GM18873 (cell line): Measurements from ENCODE around the gene BICD2.

Experiments used
- ATAC-seq: cut with Tn5 transposase; IDR thresholded peaks from one replicate; pipeline ENCODE4 v1.9.1; 2021; ENCODE audit warnings: mild to moderate bottlenecking, moderate library complexity, moderate number of reproducible peaks; ENCODE audit not compliant: unreplicated experiment, low FRiP score

BICD2 gene

GRCh38 chr9:92717201-92718085, 47.2 kb downstream of the BICD2 start:
- ATAC-seq: no peak

GRCh38 chr9:92716557-92716956, 48.1 kb downstream of the BICD2 start:
- no peak for ATAC-seq

DNA sequence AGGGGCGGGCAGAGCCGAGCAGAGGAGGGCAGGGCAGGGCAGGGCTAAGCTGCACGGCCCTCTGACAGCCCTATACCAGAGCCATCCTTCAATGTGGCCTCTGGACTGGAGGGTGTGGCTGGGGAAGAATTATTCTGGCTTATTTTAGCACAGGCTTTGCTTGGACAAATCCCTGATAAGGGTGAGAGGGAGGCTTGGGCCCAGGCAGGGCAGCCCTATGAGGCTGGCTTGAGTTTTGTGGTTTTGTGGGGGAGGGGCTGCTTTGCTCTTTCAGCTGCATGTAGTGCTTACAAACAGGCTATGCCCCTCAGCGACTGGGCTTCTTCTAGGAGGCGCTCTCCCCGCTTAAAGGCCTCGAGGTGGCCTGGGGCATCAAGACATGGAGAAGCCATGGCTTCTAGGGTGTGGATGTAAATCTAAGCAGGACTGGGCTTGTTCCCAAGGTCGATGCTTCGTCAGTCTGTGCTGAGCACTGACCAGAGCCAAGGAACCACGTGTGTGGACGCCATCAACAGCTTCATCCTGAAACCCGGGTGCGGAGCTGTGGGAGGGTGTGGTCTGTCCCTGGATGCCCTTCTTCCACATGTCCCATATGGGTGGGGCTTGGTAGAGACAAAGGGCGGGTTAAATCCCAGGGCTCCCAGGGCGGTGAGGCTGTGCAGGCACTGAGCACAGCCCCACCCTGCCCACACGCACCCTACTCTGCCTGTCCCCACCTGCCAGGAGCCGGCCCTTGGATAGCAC, 49.0 kb downstream of the BICD2 start:
- ATAC-seq: no peak

DNA sequence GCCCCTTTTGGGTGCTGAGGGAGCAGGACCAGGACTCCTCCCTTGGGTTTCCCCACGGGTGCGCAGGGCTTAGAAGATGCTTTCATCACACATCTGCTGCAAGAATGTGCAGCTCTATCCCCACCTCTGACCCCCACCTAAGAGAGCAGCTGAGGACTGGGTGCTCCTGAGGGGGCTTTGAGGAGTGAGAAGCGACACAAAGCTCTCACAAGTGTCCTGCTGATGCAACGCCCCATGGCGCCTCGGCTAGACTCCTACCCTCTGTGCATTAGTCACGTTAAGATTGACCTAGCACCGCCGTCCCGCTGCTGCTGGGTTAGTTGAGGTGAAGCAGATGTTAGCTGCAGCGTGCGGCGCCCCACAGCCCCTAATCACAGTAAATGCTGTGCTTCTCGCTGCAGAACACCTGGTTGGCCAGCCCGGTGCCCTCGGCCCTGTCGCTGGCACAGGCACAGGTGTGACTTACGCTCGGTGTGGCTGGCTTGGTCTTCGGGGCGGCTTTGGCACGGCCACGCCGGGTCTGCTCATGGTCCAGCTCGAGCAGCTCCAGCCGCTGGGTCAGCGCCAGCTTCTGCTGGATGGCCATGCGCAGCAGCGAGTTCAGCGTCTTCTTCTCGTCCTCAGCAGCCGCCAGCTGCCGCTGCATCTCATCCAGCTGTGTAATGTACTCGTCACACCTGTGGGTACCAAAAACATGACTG, 49.7 kb downstream of the BICD2 start:
- no peak for ATAC-seq

DNA sequence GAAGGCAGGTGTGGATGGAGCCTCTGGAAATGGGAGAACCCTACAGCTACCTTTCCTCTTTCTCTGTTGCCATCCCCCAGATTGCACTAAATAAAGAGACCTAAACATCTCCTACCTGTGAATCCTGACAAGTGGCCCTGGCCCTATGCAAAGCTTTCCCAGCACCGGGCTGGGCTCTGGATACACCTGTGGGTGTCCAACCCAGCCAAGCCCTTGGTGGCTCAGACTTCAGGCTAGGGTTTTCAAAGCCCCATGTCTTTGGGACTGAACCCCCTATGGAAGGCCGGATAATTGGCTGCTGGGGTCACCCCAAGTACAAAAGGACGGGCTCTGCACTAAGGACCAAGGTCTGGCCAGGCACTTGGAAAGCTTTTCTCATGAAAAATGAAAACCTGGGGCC, 50.6 kb downstream of the BICD2 start:
- no peak for ATAC-seq

DNA sequence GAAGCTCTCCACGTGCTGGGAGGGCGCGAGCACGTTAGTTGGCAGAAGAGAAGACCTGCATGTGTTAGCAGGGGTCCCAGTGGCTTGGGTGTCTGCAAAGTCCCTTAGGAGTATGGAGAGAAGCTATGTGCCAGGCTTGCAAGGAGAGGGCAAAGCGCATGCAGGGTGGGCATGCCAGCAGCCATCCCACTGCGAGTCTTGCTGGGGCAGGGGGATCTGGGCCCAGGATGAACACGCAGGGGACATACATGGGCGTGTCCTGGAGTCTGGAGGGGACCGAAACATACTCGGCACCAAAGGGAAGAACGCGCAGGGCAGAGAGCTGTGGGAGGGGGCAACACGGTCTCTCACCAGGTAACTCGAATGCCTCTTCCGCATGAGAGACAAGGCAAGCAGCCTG, 51.1 kb downstream of the BICD2 start:
- no peak for ATAC-seq

GRCh38 chr9:92712767-92713166, 51.9 kb downstream of the BICD2 start:
- ATAC-seq: no peak

DNA sequence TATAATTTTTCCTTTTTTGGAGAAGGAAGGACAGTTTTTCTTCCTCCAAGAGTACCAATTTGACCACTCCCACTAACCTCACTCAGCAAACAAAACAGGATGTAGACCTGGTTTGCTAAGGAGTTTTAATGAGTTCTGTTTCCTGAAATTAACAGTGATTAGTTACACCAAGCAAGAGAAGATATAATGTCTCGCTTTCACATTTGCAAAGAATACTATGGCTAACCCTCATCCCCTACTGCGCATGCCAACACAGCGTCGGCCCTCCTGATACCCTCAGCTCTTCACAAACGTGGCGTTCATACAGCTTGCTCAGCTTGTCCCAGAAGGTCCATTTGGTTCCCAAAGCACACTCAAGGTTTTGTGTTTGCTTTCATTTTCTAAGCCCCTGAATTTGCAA, 52.8 kb downstream of the BICD2 start:
- no peak for ATAC-seq

DNA sequence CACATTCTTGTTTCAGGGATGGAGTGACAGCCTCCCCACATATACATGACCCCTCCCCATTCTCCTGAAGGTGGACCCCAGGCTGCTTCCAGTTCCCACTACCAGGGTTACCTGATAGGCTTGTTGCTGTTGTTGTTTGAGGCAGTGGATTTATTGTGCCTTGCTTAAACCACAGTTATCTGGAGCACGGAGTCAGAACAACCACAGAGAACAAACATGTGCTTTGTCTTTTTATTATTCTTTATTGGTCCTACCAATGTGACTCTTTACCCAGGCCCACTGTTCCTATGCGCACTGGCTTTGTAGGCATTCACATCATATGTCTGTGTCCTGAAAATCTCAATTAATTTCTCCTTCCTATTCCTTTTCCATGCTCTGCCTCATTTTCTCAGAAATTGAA, 53.5 kb downstream of the BICD2 start:
- ATAC-seq: no peak

- ATAC-seq: no peak
These were observed 54.3 kb downstream of the BICD2 start for GRCh38 chr9:92710368-92710767.

- ATAC-seq: no peak
These were observed 54.7 kb downstream of the BICD2 start for GRCh38 chr9:92709954-92710353.

- ATAC-seq: no peak
These were observed 55.4 kb downstream of the BICD2 start for GRCh38 chr9:92709240-92709639.

DNA sequence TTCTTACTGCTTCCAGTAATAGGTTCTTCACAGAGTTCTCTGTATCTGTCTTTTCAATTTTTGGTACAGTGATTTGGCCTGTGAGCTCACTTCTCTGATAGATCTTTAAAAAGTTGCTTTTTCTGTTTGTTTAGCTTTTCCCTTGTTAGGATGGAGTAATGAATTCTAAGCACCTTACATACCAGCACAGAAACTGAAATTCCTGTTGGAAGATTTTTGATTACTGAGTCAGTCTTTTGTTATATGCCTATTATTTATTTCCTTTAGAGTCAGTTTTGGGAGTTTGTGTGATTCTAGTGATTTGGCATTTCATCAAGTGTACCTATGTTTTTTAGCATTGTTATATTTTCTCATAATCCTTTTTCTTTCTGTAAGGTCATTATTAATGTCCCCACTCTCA, 57.1 kb downstream of the BICD2 start:
- no peak for ATAC-seq

- no peak for ATAC-seq
These were observed 58.3 kb downstream of the BICD2 start for GRCh38 chr9:92706218-92706940.

- no peak for ATAC-seq
These were observed 60.1 kb downstream of the BICD2 start for GRCh38 chr9:92704528-92704927.

DNA sequence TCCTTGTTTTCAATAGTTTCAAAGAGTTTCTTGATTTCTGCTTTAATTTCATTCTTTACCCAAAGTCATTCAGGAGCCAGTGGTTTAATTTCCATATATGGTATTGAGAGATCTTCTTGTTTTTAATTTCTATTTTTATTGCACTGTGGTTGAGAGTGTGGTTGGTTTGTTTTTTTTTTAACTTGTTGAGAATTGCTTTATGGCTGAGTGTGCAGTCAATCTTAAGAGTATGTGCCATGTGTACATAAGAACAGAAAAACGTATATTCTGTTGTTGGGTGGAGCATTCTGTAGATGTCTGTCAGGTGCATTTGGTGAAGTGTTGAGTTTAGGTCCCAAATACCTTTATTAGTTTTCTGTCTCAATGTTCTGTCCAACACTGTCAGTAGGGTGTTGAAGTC, 68.0 kb downstream of the BICD2 start:
- no peak for ATAC-seq

DNA sequence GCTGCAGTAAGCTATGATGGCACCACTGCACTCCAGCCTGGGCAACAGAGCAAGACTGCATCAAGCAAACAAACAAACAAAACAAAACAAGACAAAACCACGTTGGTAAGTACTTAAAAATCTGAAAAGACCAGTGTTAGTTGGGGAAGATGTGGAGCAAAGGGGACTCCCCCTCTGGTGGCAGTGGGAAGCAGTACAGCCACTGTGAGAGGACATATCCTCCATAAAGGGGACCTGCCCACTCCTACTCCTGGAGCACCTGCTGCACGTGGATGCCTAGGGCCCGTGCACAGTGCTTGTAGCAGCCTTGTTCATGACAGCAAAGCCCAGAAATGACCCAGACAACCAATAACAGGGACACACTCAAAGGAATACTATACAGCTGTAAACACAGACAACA, 77.7 kb downstream of the BICD2 start:
- no peak for ATAC-seq

DNA sequence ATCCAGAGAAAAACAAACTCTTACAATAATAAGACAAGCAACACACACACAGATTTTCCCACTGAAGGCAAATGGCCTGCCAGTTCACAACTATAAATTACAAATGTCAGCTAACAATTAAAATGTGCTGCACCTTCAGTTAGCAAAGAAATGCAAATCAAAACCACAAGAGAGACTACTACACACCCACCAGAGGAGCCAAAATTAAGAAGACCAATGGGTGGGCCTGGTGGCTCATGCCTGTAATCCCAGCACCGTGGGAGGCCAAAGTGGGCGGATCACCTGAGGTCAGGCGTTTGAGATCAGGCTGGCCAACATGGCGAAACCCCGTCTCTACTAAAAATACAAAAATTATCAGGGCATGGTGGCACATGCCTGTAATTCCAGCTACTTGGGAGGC, 79.6 kb downstream of the BICD2 start:
- no peak for ATAC-seq

- ATAC-seq: no peak
These were observed 82.4 kb downstream of the BICD2 start for GRCh38 chr9:92682269-92682668.
